ENCODE data around the gene CSRP2. TPM values are rescaled to one million over a fixed set of nuclear protein-coding genes. Genes with fewer than 3 reads are reported as not detected.
A peak's percentile ranks its signal among the peaks of the same experiment; 100 is the strongest.

CSRP2 gene
- polyA plus RNA-seq, 3 donors, result 83.5 to 113 (median 96.1) TPM

GRCh38 chr12:76901628-76902380, 23.0 kb upstream of the CSRP2 start:
- no peak for DNase-seq

GRCh38 chr12:76899522-76899921, 20.7 kb upstream of the CSRP2 start:
- no peak for DNase-seq

DNA sequence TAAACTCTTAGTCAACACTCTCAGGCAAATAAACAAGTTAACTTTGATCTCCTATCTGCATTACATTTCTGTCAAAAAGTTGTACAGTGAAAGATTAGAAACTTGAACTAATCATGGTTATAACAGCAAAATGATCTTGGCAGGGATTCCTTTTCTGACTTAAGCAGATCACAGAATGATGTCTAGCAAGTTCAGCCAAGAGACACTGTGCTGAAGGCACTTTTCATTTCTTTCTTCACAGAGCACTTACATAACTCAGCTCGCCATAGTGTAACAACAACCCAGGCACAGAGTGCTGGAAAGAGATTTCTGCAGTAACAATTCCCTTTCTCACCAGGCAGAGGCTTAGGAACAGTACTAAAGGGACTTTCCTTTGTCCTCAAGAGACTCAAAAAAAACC, 19.6 kb upstream of the CSRP2 start:
- DNase-seq, result peak; percentile 54

DNA sequence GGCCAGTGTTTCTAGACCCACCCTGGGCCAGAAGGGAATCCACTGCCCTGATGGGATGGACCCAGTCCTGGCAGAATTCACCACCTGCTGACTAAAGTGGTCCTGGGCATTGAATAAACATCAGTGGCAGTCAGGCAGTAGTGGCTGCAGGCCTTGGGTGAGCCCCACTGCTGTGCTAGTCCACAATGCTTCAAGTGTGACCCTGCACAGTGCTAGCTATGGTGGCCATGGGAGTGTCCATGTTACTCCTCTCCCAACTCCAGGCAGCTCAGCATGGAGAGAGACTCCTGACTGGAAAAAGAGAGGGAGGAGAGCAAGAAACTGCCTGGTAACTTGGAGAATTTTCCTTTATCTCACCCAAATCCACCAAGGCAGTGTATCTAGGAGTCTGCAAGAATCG, 17.5 kb upstream of the CSRP2 start:
- no peak for DNase-seq

DNA sequence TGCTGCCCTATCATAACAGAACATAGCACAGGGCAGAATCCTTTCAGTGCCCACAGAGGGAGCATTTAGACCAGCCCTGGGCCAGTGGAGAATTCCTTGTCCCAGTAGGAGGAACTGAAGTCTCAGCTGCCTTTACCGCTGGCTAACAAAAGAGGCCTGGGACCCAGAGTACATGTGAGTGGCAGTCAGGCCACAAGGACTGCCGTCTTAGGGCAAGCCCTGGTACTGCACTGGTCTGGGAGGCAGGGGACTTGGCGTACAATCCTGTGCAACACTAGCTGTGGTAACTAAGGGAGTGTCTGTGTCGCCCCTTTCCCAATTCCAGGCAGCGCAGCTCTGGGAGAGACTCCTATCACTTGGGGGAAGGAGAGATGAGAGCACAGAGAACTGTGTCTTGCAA, 17.0 kb upstream of the CSRP2 start:
- no peak for DNase-seq

DNA sequence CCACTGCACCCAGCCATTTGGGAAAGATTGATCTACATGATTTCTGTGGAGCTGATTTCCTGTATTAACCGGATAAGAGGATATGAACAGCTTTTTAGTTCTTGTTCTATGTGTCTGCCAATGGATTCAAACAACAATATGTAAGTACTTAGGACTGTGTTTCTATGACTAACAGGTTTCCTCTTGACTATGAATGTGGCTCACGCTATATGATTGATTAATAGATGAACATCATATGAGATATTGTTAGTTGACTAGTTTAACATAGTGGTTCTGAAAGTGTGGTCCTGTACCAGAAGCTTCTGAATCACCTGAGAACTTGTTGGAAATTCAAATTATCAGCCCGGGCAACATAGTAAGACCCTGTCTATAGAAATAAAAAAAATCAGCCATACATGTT, 12.8 kb upstream of the CSRP2 start:
- no peak for DNase-seq

DNA sequence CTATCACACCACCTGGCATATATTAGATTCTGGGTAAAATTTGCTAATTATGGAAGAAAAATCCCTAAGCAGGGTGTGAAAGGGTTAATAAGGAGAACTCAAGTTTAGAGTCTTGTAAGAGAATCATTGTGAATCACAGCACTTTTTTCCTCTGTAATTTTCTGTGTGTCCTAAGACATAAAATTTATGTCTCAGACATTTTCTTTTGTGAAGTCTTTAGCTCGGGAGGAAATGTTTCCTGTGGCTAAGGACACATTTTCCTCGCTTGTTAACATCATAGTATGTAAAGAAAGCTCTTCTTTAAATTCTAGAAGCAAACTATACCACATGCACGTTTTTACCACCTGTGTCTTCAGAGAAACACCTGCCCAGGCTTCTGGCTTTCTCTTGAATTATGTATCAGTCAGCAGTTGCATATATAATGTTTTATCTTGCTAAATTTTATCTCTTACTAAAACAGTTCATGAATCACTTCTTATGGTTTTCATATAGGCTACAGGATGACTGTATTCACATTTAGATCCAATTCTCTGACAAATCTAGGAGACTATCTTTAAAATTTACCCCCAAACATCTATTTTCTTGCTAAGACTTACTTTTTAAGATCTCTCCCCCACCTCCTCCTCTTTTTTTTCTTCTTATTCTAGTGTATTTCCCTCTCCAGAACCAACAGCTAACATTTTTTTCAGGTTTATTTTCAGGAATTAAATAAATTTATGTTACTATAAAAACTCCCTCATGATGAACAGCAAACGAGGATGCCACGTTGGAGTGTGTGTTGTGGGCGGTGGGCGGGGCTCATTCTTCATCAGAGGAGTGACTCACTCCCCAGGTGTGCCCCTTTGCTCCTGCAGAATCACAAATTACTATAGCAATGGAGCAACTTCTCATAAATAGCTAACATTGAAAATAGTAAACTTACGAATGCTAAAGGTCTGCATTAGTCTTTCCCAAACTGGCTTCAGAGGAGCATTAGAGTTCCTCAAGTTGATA, 11.6 kb upstream of the CSRP2 start:
- DNase-seq, result no peak

DNA sequence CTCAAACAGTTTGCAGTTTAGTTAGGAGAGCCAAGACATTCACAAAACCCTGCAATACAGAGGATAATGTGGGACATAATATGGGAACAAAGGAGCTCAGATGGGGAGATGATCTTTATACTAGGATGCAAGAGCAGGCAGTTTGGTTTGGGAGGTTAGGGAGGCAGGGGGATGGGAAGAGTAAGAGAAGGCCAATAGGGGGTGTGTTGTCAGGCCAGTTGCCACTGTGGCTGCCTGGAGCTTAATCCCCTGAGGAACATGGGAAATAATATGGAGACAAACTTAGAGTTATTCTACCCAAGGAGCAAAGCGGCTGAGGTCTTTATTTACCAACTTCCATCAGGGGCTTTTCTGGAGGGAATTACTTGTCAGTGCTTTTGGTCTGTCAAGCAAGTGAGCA, 10.0 kb upstream of the CSRP2 start:
- DNase-seq, result no peak

DNA sequence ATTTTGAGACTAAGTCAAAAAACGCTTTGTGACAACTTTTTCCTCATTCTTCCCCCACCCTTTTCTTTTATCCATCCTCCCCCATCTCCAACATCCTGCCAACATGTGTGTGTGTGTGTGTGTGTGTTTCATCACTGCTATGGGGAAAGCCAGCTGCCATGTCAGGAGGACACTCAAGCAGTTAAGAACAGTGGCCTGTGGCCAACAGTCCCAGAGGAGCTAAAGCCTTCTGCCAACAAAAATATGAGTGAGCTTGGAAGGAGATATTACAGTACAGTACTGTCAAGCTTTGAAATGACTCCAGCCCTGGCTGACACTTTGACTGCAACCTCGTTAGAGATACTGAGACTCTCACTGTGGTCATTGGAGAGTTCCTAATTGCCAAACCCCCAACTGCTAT, 5.0 kb upstream of the CSRP2 start:
- peak; percentile 66 for DNase-seq

DNA sequence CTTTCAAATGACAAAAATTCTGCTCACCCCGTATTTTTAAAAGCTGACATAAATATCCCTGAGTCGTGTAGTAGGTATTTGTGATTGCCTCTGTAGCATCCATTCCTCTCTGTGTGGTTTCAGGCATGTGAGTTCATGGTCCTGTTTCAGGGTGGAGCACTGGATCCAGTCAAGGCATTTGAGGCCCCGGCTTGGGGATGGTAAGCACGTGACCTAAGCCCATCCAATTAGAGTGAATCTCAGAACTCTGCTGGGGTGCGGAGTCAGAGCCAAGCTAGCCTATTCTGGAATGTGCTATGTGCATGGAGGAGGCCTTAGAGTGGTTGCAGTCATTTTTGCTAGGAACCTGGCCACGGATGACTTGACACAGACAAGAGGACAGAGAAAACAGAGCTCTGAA, 4.3 kb upstream of the CSRP2 start:
- DNase-seq, result no peak

DNA sequence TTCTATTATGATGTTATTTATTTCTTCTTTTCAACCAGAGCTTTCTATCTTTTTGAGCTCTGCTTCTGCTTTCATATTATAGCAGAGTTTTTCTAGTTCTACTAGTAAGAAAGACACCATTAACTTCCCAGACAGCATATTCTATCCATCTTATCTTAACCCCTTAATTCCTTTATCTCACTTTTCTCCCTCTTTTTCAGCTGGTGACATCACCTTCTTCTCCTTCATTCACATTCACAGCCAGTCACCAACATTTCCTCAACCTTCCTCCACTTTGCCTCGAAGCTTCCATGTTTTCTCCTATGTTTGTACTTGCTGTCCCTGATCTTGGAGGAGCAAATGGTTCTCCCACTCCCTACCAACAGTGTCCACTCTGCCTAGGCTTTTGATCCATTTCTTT, 3.5 kb upstream of the CSRP2 start:
- no peak for DNase-seq

DNA sequence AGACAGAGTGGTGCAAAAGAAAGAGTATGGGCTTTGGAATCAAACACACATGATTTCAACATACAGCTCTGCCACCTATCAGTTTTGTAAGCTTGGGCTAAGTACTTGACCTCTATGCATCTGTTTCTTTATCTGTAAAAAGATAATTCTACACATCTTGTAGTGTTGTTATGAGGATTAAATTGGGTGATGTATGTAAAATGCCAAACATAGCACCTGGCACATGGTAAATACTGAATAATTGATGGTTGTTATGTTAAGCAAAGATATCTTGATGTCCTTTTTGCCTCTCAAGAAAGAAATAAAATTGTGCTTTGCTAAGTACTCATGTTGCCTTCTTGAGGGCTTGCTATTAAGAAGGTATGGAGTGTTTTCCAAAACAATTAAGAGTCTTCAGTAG, 2.3 kb upstream of the CSRP2 start:
- DNase-seq, result no peak

DNA sequence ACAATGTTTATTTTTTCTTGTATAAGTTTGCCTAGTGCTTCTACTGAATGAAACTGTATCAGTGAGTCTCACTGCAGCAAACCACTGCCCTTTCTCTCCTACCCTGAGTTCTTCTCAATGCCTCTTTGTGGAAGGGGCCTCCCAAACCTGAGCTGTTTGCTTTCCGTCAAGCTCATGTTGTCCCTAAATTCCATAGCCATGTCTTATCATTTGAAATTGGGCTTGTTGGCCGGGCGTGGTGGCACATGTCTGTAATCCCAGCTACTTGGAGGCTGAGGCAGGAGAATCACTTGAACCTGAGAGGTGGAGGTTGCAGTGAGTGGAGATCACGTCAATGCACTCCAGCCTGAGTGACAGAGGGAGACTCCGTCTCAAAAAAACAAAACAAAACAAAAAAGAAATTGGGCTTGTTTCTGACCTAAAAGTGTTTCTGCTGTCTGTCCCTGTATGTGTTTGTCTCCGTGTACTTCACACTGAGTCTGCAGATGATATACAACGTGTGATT, 1.8 kb upstream of the CSRP2 start:
- DNase-seq, result no peak

DNA sequence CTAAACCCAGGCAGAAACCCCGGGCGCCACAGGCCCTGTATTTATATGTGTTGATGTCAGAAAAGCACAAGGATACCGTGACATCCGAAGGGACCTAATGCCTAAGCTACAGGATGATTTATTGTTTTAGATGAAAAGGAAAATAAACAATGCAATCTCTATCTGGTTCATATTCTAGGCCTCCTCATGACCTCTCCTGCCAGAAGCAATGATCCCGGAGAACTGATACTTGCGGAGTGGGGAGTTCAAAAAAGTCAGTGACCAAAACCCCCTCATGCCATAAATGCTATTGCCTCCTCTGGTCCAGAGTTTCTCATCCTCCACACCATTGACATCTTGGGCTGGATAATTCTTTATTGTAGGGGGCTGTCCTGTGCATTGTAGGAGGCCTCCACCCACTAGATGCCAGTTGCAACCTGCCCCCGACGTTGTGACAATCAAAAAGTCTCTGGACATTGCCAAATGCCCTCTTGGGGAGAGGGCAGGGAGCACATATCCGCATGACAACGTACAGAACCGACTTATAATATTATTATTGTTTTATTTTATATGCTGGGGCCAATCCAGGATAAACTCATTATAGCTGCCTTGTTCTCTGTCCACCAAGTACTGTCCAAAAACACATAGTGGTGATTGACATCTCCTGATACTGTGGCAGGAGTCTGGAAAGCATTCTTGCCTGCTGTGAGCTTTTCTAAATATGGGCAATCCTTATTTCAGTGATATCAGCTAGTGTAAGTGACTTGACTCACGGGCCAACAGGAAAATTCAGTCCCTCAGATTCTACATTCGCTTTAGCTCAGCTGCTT, 1.1 kb upstream of the CSRP2 start:
- no peak for DNase-seq

- peak; percentile 42 for DNase-seq
Measured at GRCh38 chr12:76878099-76878898, 520 bp downstream of the CSRP2 start.

DNA sequence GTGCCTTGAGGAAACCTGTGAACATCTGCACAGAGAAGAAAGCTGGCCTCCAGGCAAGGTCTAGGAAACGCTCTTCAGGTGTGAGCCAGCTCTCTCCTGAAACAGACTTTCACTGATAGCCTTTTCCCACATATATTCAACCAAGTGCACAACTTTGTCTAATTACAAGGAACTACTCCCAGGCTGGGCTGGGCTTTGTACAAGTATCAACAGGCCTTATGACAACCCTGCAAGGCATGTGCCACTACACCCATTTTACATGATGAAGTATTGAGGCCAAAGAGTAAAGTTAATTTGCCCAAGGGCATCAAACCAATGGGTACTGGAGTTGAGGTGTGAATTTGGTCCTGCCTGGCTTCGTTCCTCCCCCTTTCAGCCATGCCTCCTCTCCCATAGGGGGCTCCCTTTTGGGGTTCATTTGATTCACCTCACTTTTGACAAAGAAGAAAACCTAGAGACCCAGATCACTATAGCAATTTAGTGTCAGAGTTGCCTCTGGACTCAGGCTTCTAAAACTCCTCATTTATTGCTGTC, 2.1 kb downstream of the CSRP2 start:
- DNase-seq, result no peak

DNA sequence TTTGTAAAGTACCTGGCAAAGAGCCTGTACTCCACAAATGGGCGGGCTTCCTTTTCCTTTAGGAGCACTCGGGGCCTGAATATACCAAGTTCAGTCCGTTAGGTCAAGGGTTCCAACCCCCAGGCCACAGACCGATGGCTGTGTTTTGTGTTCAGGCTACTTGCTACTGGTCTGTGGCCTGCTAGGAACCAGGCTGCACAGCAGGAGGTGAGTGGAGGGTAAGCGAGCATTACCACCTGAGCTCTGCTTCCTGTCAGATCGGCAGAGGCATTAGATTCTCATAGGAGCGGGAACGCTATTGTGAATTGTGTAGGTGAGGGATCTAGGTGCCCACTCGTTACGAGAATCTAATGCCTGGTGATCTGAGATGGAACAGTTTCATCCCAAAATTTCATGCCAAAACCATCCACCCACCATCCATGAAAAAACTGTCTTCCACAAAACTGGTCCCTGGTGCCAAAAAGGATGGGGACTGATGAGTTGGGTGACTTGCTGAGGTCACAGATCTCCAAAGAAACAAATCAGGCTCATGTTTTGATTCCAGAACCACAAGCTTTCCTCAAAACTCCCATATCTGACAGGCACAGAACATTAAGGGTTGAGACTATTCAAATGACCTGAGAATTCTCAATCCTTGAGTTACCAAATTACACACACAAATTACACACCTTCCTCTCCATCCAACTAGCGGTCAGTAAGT, 4.2 kb downstream of the CSRP2 start:
- no peak for DNase-seq

DNA sequence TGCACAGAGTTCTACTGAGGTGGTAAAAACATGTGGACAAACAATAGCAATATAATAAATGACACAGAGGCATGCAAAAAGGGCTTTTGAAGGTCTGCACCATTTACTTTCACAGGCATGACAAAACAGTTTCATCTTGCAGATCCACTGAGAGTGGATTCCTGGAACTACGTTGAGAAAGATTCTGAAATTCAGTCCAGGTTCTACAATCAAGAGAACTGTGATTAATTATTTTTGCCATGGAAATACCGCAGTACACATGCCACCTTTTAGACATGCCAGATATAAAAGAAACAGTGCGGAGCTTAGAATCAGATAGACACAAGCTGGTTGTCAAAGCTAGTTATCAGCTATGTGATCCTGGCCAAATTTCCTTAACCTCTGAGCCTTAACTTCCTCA, 4.8 kb downstream of the CSRP2 start:
- DNase-seq, result no peak

DNA sequence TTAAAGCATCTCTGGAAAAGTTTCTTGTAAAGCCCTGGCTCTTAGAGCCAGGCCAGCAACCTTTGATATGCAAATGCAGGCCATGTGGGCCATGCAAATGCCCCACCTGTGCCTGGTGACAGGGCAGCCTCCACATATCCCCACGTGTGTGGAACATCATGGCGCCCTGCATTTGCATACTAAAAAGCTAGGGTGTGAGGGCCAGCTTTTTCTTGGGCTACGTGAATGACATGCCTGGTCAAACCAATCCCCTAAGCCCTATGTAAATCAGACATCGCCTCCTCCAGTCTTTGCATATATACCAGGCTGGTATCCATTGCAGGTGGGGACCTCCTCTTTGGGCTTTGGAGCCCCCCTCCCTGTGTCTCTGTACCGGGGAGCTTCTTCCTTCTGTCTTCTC, 6.4 kb downstream of the CSRP2 start:
- DNase-seq, result no peak

DNA sequence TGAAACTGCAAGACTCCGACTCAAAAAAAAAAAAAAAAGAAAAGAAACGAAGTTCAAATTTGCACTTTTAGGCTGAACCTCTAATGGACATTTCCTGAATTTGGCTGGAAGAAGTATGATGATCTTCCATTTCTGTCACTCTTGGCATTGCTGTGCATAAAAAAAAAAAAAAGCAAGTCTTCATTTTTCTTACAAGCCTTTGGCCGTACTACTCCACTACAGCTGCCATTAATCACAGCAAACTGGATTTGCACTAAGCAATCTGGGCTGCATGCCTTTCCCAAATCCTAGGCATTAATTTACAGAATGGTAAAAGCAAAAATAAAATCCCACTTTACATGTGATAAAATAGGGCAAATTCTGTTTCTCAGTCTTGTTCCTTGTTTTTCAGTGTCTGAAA, 7.1 kb downstream of the CSRP2 start:
- DNase-seq, result no peak
